Globus pallidus (tissue), 1 donor: Measurements from ENCODE around the gene NGDN.

Experiments used
- DNase-seq: peaks from one replicate; pipeline ENCODE4 v3.0.0-alpha.2; 2015; ENCODE audit warnings: low spot score

NGDN gene

GRCh38 chr14:23478109-23478759 is 8.7 kb downstream of the NGDN start:
- peak; percentile 62 for DNase-seq

DNA sequence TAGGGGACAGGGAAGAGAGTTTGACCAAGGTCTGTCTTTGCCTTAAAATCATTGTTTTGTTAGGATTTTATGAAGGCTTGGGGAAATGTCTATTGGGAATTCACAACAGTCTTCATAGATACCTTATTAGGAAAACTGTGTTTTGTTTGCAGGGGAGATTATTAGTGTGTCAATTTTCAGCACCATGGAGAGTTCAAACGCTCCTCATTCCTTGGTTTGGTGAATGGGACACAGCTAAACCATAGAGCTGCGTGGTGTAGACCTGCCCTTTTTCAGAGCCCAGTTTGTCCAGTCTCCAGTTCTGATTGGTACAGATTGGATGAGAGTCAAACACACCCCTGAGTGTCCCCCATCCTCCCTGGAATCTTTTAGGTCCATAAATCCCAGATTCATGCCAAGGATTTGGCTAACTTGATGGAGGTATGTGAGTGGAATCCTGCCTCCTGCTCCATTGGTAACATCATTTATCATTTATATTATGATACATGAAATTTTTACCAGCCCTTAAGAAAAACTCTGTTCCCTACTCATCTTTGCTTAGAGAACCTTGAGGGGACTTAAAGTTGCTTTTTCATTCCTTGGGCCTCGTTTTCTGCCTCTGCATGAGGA is 12.0 kb downstream of the NGDN start:
- no peak for DNase-seq

DNA sequence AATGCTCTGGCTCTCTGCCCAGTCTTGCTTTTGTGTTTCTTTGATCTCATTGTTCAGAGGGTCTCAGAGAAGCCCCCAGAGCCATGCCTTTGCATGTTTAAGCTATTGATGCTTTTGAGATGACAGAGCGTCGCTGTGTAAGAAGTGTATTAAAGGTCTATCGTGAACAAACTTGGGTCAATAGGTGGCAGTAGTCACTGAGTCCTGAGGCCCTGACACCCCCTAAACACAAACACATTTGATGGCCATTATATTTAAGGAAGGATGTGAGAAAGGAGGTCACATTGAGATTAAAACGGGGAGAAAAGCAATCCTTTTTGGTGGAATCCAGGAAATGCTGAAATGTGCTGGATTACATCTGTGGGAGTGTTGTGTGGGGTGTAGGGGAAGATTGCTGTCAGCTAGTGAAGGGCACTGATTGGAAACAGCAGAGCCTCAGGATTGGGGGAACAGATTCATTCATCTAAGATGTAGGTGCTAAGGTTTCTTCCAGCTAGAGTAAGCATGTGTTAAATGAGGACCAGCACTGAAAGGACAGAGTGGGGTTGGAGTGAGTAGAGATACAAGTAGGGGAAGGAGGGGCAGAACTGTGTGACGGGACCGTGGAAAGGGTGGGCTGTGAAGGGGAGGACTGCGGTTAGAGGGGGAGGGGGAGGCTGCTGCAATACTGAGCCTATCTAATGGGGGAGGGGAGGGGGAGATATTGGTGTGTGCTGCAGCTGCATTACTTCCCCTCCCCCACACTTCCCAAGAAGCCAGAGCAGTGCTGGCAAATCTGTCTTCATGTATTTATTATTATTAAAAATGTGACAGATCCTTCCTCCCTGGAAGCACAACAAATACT is 12.7 kb downstream of the NGDN start:
- no peak for DNase-seq

DNA sequence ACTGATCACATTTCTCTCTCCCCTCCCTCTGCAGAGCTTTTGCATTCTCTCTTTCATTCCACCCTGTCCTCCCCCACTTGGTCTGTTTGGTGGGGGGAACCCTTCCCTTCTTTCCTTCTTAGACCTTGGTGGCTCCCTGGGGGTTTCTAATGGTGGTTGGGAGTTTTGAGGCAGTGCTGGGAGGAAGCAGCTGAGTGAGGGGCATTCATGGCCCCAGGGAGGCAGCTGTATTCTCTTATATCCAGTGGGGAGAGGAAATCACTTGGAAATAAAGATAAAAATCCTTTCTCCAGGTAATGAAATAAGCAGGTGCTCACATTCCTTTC is 13.3 kb downstream of the NGDN start:
- DNase-seq, result no peak

- DNase-seq, result peak; percentile 84
Observed at GRCh38 chr14:23483236-23483854, 13.8 kb downstream of the NGDN start.

DNA sequence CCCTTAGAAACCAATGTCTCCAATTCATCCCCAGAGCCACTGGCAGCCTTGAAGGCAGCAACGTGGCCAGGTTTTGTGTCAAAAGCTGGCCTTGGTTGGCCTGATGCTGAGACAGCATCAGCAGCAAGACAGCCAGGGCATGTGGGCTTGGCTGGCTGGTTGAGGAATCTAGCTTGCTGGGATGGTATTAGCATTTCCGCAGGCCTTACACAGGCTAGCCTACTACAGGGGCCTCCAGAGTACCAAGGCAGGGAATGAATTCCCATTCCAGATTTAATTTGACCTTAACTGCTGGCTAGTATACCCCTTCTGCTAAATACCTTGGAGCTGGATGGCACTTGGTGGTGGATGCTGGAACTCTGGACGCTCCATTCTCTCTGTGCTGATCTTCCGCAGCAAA is 15.8 kb downstream of the NGDN start:
- DNase-seq, result no peak

GRCh38 chr14:23486036-23486435 is 16.5 kb downstream of the NGDN start:
- DNase-seq, result no peak

- DNase-seq, result peak; percentile 57
Observed at GRCh38 chr14:23487216-23487615, 17.7 kb downstream of the NGDN start.

- no peak for DNase-seq
Observed at GRCh38 chr14:23492618-23493272, 23.2 kb downstream of the NGDN start.

GRCh38 chr14:23494223-23494622 is 24.7 kb downstream of the NGDN start:
- DNase-seq, result no peak

GRCh38 chr14:23512156-23512555 is 42.7 kb downstream of the NGDN start:
- peak; percentile 43 for DNase-seq

DNA sequence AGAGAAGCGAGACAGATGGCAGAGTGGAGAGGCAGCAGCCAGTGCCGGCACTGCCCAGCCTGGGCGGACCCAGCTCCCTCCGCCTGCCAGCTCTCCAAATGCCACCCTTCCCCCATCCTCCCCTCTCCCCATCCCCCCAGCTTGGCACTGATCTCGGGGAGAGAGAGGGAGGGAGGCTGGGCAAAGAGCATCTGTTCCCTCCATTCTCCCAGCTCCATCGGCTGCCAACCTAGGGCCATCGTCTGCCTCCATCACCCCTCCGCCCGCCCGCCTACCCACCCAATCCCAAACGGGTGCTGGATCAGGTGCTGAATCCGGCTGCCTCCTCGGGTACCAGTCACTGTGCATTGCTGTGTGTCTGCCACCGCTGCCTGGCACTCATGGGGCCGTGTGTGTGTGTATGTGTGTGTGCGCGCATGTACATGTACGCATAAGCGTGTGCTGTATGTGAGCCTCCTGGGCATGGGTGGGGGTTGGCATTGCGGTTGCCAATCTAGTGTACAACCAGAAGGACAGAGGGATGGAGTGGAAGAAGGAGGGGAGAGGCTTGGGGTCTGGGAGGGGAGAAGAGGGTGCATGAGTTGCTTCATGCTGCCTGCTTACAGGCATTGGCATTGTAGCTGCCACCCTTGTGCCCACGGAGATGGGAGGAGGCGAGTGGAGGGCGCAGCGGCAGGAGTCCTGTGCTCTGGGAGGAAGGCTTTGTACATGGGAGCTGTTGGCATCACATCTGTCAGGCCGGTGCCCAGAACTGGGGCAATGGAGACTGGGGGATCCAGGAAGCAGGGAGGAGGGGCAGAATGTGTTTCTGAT is 43.7 kb downstream of the NGDN start:
- peak; percentile 95 for DNase-seq

DNA sequence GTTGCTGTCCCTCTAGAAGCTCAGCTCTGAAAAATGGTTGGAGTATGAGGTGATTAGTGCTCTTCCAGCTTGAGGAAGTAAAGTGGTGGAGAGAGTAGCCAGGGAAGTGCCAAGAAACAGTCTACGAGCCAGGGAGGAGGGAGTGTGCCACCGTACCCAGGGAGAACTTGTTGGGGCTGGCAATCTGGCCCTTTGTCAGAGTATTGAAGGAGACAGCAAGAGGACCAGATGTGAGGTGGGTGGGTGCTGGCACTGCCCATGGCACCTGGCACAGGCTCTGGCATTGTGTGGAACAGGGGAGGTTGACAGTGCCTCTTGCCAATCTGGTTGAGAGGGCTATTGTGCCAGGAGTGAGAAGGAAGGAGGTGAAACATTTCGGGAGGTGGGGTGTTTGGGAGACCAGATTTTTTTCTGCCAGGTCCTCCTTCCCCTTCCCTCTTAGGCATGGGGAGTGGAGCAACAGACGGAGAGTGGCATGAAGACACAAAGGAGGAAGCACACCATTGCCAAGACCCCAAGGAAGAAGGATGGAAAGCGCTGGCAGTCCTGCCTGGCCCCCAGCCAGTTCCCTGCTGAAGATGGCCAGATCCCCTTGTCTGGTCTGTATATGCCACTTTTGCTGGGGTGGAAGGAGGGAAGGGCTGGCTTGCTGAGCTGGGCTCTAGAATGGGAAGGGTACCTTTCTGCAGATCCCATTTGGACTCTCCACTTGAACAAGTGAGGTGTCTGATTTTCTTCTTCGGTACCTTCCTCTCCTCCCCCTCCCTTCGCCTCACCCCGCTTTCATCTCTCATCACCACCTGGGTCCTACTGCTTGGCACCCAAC is 44.5 kb downstream of the NGDN start:
- peak; percentile 73 for DNase-seq

DNA sequence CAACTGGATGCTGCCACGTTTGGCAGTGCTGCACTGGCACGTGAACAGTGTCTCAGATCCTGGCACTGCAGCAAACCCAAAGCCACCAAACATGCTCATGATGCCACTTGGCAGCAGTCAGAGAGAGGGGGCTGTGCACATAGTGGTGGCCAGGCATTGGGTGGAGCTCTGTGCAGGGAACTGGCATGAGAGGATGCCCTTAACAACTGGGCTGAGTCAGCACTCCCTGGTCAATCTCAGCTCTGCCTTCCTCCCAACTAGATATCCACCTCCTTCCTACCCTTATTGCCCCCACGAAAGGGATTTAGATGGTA is 45.1 kb downstream of the NGDN start:
- no peak for DNase-seq

- DNase-seq, result no peak
Observed at GRCh38 chr14:23517650-23518326, 48.3 kb downstream of the NGDN start.

DNA sequence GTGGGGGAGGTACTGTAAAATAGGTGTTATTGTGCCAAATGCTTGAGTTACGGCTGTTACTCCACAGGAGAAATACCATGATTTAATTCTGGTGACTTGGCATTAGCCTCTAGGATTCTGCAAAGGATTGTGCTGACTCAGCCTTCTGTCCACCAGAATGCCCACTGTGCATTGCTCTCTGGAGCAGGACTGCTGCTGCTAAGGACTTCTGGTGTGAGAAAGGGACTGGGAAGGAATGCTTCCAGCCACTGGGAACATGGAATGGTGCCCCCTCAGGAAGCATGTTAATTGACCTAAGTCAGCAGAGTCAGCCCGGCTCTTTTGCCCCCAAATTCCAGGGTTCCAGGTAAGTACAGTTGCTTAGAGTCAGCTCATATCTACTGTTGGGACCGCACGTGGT is 49.2 kb downstream of the NGDN start:
- no peak for DNase-seq

- DNase-seq, result no peak
Observed at GRCh38 chr14:23520899-23521533, 51.5 kb downstream of the NGDN start.

DNA sequence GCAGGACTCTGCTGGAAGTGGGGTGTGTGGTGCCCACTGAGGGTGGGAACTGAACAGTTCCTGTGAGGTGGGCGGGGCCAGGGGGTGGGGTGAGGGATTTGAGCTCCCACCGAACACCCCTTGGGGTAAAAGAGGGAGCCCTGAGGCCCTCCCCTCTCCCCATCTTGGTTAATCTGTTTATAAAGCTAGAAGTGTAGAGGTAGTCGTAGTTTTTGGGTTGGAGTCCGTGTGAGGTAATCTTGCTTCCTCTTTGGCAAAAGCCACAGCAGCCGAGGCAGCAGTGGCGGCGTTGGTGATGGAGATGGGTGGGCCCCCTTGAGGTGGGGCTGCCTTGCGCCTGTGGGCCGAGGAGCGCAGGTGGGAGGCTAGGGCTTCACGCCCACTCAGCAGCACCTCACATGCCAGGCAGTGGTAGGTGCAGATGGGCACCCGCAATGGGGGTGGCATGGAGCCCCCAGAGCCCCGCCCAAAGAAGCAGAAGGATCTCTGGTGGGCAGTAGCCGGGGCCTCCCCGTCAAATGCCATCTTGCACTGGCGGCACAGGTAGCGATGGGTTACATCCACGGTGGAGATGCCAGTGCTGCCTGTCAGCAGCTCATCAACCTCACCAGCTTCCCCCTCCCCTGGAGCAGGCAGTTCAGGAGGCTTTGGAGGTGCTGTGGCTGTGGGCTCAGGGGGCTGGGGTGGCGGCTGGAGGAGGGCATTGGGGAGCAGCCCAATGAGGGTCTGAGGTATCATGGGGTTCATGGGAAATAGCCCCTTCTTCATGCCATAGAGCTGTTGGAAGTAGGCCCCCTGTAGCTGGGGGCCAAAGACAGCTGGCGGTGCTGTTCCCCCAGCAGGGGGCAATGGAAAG is 52.5 kb downstream of the NGDN start:
- DNase-seq, result no peak
